Measurements from ENCODE around the gene FRA10AC1.

Gene FRA10AC1

GRCh38 chr10:93629647-93630305, 72.6 kb downstream of the FRA10AC1 start:
- no peak for TF ChIP-seq CTCF (IDR thresholded peaks at IDR 0.05; ENCODE audit: control insufficient read depth, insufficient read depth, low read depth, low read length, missing control alignments)
- H3K4me3 ChIP-seq (ENCODE audit: control insufficient read depth, low read depth, low read length): no peak overlapping the region
- DNase-seq (ENCODE audit: low read depth): no peak

- DNase-seq (ENCODE audit: low read depth): no peak
Observed at GRCh38 chr10:93628858-93629257, 73.5 kb downstream of the FRA10AC1 start.

GRCh38 chr10:93622942-93623341, 79.5 kb downstream of the FRA10AC1 start:
- DNase-seq (ENCODE audit: low read depth): no peak
- no peak overlapping the region for H3K4me3 ChIP-seq (ENCODE audit: control insufficient read depth, low read depth, low read length)
- no peak for TF ChIP-seq CTCF (IDR thresholded peaks at IDR 0.05; ENCODE audit: control insufficient read depth, insufficient read depth, low read depth, low read length, missing control alignments)

More at GRCh38 chr10:93628858-93629257, 73.5 kb downstream of the FRA10AC1 start:
- H3K4me3 ChIP-seq (ENCODE audit: control insufficient read depth, low read depth, low read length): no peak overlapping the region
- TF ChIP-seq CTCF (IDR thresholded peaks at IDR 0.05; ENCODE audit: control insufficient read depth, insufficient read depth, low read depth, low read length, missing control alignments): no peak

GRCh38 chr10:93620925-93621324, 81.5 kb downstream of the FRA10AC1 start:
- TF ChIP-seq CTCF (IDR thresholded peaks at IDR 0.05; ENCODE audit: control insufficient read depth, insufficient read depth, low read depth, low read length, missing control alignments): no peak
- H3K4me3 ChIP-seq (ENCODE audit: control insufficient read depth, low read depth, low read length): no peak overlapping the region
- DNase-seq (ENCODE audit: low read depth): no peak

Data from AG09309 (cell line).